Vagina (tissue), 2 donors: ENCODE measurements around the gene ERO1B. TPM values are rescaled to one million over a fixed set of nuclear protein-coding genes. Genes with fewer than 3 reads are reported as not detected.
"Not testable (repeated sequence)": the region's sequence is repeated elsewhere in the genome, so short reads cannot be mapped to it uniquely, and the experiment has no call there.

Source experiments
- DNase-seq, 2 donors: peaks; one replicate each; pipeline ENCODE4 v3.0.0-alpha.2; 2017; ENCODE audit errors: extremely low spot score in 2 of 2
- H3K27ac ChIP-seq: fragments of 200-600 bp; sonication (generic); one replicate; pipeline ENCODE4 v1.5.1; 2019
- H3K27me3 ChIP-seq: fragments of 200-600 bp; sonication (generic); one replicate; pipeline ENCODE4 v1.5.1; 2019
- H3K36me3 ChIP-seq, 2 donors: fragments of 200-600 bp; sonication (generic); one replicate each; pipeline ENCODE4 v1.5.1; 2017 to 2019
- H3K4me1 ChIP-seq: fragments of 200-600 bp; sonication (generic); one replicate; pipeline ENCODE4 v1.5.1; 2019
- H3K4me3 ChIP-seq, 2 donors: fragments of 200-600 bp; sonication (generic); 1 replicate in 1 of 2; 2 replicates in 1 of 2; pipeline ENCODE4 v1.5.1; 2016 to 2019
- H3K9me3 ChIP-seq: fragments of 200-600 bp; sonication (generic); one replicate; pipeline ENCODE4 v1.5.1; 2019
- CTCF ChIP-seq, 3 experiments: fragments of 450-650 bp in 2 of 3; fragments of 200-600 bp in 1 of 3; sonication (generic) in 1 of 3; IDR thresholded peaks; one replicate each; pipeline ENCODE4 v1.5.1; 2017 to 2019; ENCODE audit warnings: antibody characterized with exemption in 3 of 3, mild to moderate bottlenecking in 2 of 3, moderate library complexity in 2 of 3
- POLR2A ChIP-seq, 2 donors: fragments of 450-650 bp; IDR thresholded peaks; one replicate each; pipeline ENCODE4 v1.6.1; 2017; ENCODE audit warnings: antibody characterized with exemption in 2 of 2, mild to moderate bottlenecking in 2 of 2, moderate library complexity in 2 of 2
- POLR2AphosphoS5 ChIP-seq, 2 donors: sonication (generic); formaldehyde crosslinking; IDR thresholded peaks; one replicate each; pipeline ENCODE4 v1.9.0; 2017; ENCODE audit warnings: antibody characterized with exemption in 2 of 2, mild to moderate bottlenecking in 2 of 2, low read depth in 1 of 2; ENCODE audit not compliant: insufficient read depth in 1 of 2
- intact Hi-C: fragments of 100-400 bp; cut with DNase I; formaldehyde crosslinking; loops from one replicate; pipeline ENCODE4 v1.15.1; 2023
- total RNA-seq: library from RNA; depleted of rRNA; stranded (reverse); fragments of >200 nt; gene quantifications from one replicate; pipeline ENCODE4 v1.2.3, GENCODE V29; 2016

Gene ERO1B, protein sequence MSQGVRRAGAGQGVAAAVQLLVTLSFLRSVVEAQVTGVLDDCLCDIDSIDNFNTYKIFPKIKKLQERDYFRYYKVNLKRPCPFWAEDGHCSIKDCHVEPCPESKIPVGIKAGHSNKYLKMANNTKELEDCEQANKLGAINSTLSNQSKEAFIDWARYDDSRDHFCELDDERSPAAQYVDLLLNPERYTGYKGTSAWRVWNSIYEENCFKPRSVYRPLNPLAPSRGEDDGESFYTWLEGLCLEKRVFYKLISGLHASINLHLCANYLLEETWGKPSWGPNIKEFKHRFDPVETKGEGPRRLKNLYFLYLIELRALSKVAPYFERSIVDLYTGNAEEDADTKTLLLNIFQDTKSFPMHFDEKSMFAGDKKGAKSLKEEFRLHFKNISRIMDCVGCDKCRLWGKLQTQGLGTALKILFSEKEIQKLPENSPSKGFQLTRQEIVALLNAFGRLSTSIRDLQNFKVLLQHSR
- 10.3 TPM for total RNA-seq

DNA sequence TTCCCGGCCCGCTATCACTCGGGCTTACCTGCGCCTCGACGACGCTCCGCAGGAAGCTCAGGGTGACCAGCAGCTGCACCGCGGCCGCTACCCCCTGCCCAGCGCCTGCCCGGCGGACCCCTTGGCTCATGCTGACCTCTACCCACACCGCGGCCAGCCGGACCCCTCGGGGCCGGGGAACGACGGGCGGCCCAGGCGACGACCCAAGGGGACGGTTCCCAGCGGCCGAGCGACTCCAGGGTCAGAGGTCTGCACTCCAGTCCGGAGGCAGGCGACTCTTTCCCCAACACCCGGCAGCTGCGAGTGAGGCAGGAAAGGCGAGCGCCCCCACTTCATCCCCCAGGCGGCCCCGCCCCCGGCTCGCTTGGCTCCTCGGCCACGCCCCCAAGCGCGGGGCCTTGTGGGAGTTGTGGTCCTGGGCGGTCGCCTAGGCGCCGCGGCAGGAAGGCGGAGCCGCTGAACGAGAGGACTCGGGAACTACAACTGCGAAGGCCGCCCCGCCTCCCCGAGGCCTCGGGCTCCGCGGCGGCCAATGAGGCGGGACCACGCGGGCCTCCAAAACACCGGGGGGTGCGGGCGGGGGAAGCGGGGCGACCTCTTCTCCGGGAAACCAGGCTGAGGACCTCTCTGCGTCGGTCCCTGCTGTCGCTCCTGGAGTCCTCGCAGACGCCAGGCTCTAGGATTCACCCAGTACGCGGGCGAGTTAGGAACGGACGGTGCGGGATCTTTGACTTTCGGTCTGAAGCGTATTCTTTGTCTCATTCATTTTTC lies at the start of gene ERO1B:
Gene ERO1B, minus strand, starts transcription at position 305 of the 771 bp plus-strand sequence. Its CDS starts 175 bp downstream, at position 130.
- H3K4me3 ChIP-seq, result peak within 1 kb of the TSS; percentile 88 to 92
- peak within 1 kb of the TSS; percentile 86 for H3K27ac ChIP-seq
- H3K27me3 ChIP-seq, result no peaks in the 10 kb centered on the region
- no peaks in the 10 kb centered on the region for H3K36me3 ChIP-seq
- intact Hi-C loops, result no loop called here
- H3K4me1 ChIP-seq, result peaks cover 15% of the 10 kb centered on the region
- DNase-seq, result peak in 1 of 2 donors; percentile 94
- no peaks in the 10 kb centered on the region for H3K9me3 ChIP-seq
- TF ChIP-seq CTCF (IDR thresholded peaks at IDR 0.05), result no peak
- peak; percentile 91 to 98 for TF ChIP-seq POLR2AphosphoS5 (IDR thresholded peaks at IDR 0.05; ENCODE audit: insufficient read depth in 1 of 2, low read depth in 1 of 2)
- TF ChIP-seq POLR2A (IDR thresholded peaks at IDR 0.05), result peak in 1 of 2 donors; percentile 88

GRCh38 chr1:236331412-236331811 lies 49.7 kb upstream of the ERO1B start:
- intact Hi-C loops, H3K27me3 ChIP-seq, H3K9me3 ChIP-seq, H3K27ac ChIP-seq, H3K4me1 ChIP-seq, DNase-seq, H3K4me3 ChIP-seq, H3K36me3 ChIP-seq: not testable (repeated sequence)

DNA sequence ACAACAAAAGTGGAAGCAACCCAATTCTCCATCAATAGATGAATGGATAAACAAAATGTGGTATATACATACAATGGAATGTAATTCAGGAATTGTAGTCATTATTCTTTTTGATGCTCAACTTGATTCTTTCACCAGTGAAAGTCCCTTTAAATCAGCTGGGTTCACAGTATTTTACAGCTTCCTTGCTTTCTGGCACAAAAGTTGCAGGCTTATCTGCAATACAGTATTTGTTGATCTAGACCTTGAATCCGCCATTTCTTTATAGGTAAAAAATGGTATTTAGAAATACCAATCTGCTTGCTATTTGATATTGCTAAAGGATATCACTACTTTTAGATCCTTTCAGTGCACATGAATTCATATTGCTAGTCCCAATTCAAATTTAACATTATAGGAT lies 44.7 kb upstream of the ERO1B start:
- Histone ChIP-seq H3K36me3 (no peaks in the 10 kb centered on the region), H3K4me1 (no peaks in the 10 kb centered on the region), H3K4me3 (no peak overlapping the region), H3K9me3 (peaks cover 9% of the 10 kb centered on the region), H3K27me3 (no peaks in the 10 kb centered on the region), H3K27ac (no peak overlapping the region)
- no peak for TF ChIP-seq POLR2A (IDR thresholded peaks at IDR 0.05)
- TF ChIP-seq CTCF (IDR thresholded peaks at IDR 0.05), result no peak
- no peak for TF ChIP-seq POLR2AphosphoS5 (IDR thresholded peaks at IDR 0.05; ENCODE audit: insufficient read depth in 1 of 2, low read depth in 1 of 2)
- intact Hi-C loops, result no loop called here
- no peak for DNase-seq

DNA sequence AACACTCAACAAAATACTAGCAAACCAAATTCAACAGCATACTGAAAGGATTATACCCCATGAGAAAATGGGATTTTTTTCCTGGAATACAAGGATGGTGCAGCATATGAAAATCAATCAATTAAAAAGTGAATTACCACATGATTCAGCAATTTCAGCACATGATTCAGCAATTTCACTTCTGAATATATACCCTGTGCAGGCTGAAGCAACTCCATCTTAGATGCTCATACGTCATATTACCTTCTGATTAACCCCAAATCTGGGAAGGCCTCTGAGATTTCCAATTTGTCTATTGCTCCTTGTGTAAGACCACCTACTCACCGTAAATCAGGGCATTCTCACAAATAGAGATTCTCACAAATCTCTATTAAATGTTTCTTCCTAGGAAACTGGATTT lies 43.8 kb upstream of the ERO1B start:
- no peak for TF ChIP-seq POLR2AphosphoS5 (IDR thresholded peaks at IDR 0.05; ENCODE audit: insufficient read depth in 1 of 2, low read depth in 1 of 2)
- no peak for TF ChIP-seq CTCF (IDR thresholded peaks at IDR 0.05)
- TF ChIP-seq POLR2A (IDR thresholded peaks at IDR 0.05), result no peak
- H3K4me1 ChIP-seq, result no peaks in the 10 kb centered on the region
- peaks cover 9% of the 10 kb centered on the region for H3K9me3 ChIP-seq

DNA sequence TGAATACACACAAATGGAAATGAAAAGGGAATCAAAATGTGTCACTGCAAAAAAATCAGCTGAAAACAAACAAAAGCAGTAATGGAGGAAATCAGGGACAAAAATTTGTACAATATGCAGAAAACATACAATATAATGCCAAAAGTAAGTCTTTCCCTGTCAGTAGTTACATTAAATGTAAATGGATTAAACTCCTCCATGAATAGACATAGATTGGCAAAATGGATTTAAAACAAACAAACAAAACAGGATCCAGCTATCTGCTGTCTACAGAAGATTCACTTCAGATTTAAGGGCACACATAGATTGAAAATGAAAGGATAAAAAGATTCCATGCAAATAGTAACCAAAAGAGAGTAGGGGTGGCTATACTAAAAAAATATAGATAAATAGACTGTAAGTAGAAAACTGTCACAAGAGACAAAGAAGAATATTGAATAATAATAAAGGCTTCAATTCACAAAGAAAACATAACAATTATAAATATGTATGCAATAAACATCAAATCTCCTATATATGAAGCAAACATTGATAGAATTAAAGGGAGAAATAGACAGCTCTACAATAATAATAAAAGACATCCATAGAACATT lies 42.2 kb upstream of the ERO1B start:
- H3K9me3 ChIP-seq, result peaks cover 9% of the 10 kb centered on the region
- no peaks in the 10 kb centered on the region for H3K4me1 ChIP-seq
- H3K4me3 ChIP-seq, result no peak overlapping the region
- TF ChIP-seq POLR2AphosphoS5 (IDR thresholded peaks at IDR 0.05; ENCODE audit: insufficient read depth in 1 of 2, low read depth in 1 of 2) (no peak), POLR2A (IDR thresholded peaks at IDR 0.05) (no peak), CTCF (IDR thresholded peaks at IDR 0.05) (no peak)
- no peaks in the 10 kb centered on the region for H3K27me3 ChIP-seq
- no peak for DNase-seq
- H3K27ac ChIP-seq, result no peak overlapping the region
- no peaks in the 10 kb centered on the region for H3K36me3 ChIP-seq
- intact Hi-C loops, result no loop called here

More for the DNA sequence above, 43.8 kb upstream of the ERO1B start:
- H3K27ac ChIP-seq, result no peak overlapping the region
- DNase-seq, result no peak
- H3K27me3 ChIP-seq, result no peaks in the 10 kb centered on the region
- intact Hi-C loops, result no loop called here
- H3K4me3 ChIP-seq, result no peak overlapping the region
- H3K36me3 ChIP-seq, result no peaks in the 10 kb centered on the region
